Stomach (tissue), 4 donors: ENCODE results near the gene FSTL4.

Experiments
- CTCF ChIP-seq, 7 experiments: fragments of 450-650 bp in 4 of 7; fragments of 200-600 bp in 3 of 7; sonication (generic) in 3 of 7; IDR thresholded peaks; one replicate each; pipeline ENCODE4 v1.5.1; 2016 to 2019; ENCODE audit warnings: antibody characterized with exemption in 7 of 7, control low read depth in 2 of 7, mild to moderate bottlenecking in 1 of 7
- EP300 ChIP-seq: sonication (generic); formaldehyde crosslinking; IDR thresholded peaks from one replicate; pipeline ENCODE4 v1.6.1; 2017; ENCODE audit warnings: antibody characterized with exemption
- POLR2A ChIP-seq, 4 donors: fragments of 450-650 bp; IDR thresholded peaks; one replicate each; pipeline ENCODE4 v1.6.1; 2016; ENCODE audit warnings: antibody characterized with exemption in 4 of 4, control low read depth in 2 of 4, mild to moderate bottlenecking in 1 of 4, moderate library complexity in 1 of 4
- POLR2AphosphoS5 ChIP-seq, 3 donors: sonication (generic); formaldehyde crosslinking; IDR thresholded peaks; one replicate each; pipeline ENCODE4 v1.6.1; 2016; ENCODE audit warnings: antibody characterized with exemption in 3 of 3

DNA sequence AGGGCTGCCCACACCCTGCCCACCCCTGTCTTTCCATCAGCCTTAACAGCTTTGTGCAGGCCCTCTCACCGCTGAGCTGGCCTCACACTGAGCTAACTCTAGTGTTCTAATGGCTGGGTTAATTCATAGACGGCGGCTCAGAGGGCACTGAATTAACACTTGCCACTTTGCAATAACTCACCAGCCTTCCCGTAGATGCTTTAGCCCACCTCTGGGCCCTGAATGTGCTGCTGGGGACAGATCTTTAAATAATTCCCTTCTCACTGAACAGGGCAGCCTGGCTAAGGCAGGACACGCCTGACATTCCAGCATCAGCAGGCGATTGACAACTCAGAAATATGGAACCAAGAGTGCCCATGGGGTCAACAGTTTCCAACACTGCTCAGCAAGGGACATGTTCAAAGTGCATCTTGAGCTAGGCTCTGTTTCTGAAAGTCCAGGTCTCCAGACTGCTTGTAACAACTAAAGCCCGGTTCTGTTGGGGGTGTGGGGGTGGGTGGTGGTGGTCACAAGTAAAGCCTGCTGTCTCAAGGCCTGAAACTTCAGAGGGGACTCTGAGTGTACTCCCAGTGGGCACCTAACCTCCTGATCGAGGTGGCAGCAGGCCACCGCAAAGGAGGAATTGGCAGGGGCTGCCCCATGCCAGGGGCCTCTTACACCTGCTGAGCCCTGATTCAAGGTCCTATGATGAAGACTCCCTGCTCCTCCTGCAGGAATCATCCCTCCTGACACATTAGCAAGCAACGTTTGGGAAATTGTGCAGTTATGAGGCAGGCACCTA, 248.3 kb downstream of the FSTL4 start:
- no peak for TF ChIP-seq CTCF (IDR thresholded peaks at IDR 0.05)
- no peak for TF ChIP-seq POLR2A (IDR thresholded peaks at IDR 0.05)
- no peak for TF ChIP-seq EP300
- no peak for TF ChIP-seq POLR2AphosphoS5 (IDR thresholded peaks at IDR 0.05)
